ENCODE measurements around the gene TSPEAR.

TSPEAR gene

DNA sequence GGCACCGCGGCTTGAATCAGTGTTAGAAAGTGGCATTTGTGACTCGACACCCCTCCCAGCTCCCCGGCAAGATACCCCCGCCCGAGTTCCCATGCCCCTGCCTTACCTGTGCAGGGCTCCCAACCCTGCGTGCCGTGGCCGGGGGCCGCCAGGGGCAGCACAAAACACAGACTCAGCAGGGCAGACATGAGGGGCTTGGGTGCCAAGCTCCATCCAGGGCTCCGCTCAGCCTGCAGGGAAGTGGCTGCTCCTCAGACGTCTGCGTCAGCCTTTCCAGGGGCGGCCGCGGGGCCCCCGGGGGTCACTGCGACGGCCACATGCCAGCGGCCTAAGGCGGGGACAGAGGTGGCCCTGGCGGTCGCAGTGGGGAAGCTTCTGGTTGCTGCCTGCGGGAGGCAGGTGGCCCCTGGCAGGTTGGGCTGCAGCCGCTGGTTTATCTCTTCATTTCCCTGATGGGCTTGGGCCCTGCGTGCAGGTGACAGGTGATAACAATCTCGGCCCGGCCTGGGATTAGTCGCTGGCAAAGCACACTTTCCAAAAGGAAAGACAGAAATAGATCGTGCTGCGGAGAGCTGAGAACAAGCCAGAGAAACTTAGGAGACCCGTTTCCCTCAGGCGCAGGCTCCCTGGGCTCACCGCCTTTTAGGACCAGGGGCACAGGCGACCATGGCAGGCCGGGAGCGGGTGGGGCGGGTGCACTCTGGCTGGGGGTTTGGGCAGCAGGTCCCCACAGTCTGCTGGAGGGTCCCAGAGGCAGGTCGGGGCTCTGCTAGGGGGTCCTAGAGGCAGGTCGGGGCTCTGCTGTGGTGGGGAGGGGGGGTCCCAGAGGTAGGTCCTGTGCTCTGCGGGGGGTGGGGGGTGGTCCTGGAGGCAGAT, at the start of gene TSPEAR:
TSPEAR (minus strand) TSS at position 246 of the 876 bp plus-strand sequence; CDS start at position 188, 58 bp downstream.
- no peak for DNase-seq (ENCODE audit: low read depth in 2 of 2)

- DNase-seq (ENCODE audit: low read depth in 2 of 2): no peak
Measured at GRCh38 chr21:44760376-44760775, 49.0 kb upstream of the TSPEAR start.

DNA sequence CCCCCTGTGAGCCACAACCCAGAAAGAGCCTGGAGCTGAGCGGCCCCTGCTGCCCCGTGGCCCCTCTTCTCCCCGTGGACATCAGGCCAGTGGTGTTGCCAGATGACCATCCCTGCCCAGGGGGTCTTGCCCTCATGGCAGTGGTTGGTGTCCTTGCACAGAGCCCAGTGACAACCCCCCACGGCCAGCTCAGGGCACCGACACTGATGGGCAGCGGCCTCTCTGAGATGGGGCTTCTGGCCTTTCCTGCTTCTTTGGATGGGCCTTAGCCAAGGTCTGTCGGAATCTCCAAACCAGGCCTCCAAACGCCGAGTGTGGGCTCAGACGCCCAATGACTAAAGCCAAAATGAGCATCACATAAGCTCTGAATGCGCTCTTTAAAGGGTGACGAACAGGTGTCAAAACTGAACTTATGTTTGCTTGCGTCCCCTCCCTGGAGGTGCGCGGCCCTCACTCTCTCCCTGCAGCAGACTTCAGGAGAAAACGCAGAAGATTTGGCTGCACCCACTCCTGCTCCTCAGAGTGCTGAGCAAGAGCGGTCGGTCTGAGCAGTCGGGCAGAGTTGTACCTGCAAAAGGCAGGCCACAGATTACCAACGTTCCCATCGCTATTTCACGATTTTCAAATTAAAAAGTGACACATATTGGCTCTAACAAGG, 48.4 kb upstream of the TSPEAR start:
- no peak for DNase-seq (ENCODE audit: low read depth in 2 of 2)

DNA sequence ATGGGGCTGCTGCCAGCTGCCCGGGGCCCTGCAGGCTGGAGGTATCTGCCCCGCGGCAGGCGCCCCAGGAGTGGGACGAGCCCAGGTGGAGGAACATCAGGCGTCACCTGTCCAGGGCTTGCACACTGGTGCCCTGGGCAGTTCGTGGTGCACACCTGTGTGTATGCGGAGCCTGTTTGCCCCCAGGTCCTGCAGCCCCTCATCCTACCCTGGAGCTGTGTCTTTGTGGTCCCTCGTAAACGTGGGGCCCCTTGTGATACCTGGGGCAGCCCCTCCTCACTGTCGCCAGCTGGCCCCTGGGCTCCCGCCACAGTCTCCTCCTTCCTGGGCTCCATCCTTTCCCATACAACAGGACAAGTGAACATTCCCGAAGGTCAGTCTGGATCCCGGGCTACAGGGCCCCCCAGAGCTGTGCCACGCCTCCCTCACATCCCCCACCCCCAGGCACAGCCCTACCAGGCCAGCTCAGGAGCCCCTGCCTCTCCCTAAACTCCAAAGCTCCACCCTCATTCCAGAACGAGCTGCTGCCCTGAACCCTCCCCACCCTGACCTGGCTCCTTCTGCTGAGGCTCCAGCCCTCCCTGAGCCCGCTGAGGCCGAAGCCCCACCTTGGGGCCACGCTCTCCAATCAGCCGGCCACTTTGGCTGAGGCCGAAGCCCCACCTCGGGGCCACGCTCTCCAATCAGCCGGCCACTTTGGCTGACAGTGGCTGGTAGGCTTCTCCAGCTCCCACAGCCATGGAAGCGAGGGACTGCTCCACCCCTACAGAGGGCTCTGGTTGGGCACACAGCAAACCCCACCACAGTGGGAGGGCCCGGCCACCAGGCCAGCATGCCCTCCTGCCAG, 47.6 kb upstream of the TSPEAR start:
- no peak for DNase-seq (ENCODE audit: low read depth in 2 of 2)

- no peak for DNase-seq (ENCODE audit: low read depth in 2 of 2)
Measured at GRCh38 chr21:44758141-44758561, 46.8 kb upstream of the TSPEAR start.

DNA sequence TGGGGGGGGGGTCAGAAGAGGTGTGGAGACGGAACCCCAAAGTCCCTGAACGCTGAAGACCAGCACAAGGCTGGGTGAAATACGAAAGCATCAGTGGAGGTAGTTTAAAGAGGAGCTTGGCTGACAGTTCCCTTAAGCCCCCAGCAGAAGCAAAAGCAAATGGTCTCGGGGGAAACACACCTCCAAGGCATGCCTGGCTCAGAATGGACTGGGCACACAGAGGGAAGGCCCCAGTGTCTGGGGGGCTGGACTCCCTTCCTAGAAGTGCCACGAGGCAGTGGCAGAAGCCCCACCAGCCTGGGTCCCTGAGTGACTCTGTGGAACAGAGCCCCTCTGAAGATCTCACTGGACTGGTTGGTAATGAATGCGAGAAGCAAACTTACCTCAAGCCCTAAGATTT, 46.4 kb upstream of the TSPEAR start:
- no peak for DNase-seq (ENCODE audit: low read depth in 2 of 2)

- DNase-seq (ENCODE audit: low read depth in 2 of 2): no peak
Measured at GRCh38 chr21:44756423-44757185, 45.2 kb upstream of the TSPEAR start.

DNA sequence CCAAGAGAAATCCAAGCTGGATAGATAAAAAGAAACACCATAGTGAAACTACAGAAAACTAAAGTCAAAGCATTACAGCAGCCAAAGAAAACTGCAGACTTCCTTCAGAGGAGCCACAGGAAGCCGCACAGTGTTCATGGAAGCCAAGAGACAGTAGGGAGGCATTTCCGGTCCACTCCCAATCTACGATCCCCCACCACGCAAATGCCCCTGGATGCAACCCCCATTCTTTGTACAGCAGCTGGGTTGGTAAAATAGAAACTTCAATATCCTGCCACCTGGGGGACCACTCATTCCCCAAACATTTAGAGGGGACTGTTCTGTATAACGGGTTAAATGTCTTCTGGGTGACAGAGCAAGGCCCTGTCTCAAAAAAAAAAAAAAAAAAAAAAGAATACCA, 43.9 kb upstream of the TSPEAR start:
- DNase-seq (ENCODE audit: low read depth in 2 of 2): no peak

DNA sequence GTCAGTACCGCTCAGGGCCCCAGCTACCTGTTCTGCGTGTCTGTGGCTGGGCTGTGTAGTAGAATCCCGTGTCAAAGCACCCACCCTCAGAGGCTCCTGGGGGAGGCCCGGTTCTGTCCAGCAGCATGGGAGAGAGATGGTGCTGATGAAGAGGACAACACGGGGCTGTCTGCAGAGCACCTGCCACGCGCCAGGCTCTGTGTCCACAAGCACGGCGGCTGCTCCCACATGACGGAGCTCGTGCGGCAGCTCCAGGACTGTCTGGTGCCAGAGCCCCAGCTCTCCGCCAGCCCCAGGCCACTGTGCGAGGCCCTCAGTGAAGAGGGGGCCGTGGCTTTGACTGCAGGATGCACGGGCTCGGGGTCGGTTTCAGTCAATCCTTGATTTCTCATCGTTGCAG, 42.0 kb upstream of the TSPEAR start:
- no peak for DNase-seq (ENCODE audit: low read depth in 2 of 2)

- no peak for DNase-seq (ENCODE audit: low read depth in 2 of 2)
Measured at GRCh38 chr21:44752671-44753235, 41.4 kb upstream of the TSPEAR start.

GRCh38 chr21:44751799-44752636, 40.6 kb upstream of the TSPEAR start:
- no peak for DNase-seq (ENCODE audit: low read depth in 2 of 2)

GRCh38 chr21:44751186-44751798, 39.9 kb upstream of the TSPEAR start:
- no peak for DNase-seq (ENCODE audit: low read depth in 2 of 2)

DNA sequence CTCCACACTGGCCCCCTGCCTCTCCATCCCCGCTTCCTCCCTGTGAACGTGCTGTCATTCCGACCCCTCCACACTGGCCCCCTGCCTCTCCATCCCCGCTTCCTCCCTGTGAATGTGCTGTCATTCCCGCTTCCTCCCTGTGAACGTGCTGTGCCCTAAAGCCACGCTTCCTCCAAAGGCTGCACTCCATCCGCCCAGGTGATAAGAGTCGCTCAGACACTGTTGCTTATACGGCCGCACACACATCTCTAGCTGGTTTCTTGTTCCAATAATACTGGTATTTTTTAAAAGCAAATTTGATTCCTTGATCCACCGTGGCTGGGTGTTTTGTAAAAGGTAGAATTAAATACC, 39.3 kb upstream of the TSPEAR start:
- DNase-seq (ENCODE audit: low read depth in 2 of 2): no peak

GRCh38 chr21:44749759-44750674, 38.6 kb upstream of the TSPEAR start:
- no peak for DNase-seq (ENCODE audit: low read depth in 2 of 2)

DNA sequence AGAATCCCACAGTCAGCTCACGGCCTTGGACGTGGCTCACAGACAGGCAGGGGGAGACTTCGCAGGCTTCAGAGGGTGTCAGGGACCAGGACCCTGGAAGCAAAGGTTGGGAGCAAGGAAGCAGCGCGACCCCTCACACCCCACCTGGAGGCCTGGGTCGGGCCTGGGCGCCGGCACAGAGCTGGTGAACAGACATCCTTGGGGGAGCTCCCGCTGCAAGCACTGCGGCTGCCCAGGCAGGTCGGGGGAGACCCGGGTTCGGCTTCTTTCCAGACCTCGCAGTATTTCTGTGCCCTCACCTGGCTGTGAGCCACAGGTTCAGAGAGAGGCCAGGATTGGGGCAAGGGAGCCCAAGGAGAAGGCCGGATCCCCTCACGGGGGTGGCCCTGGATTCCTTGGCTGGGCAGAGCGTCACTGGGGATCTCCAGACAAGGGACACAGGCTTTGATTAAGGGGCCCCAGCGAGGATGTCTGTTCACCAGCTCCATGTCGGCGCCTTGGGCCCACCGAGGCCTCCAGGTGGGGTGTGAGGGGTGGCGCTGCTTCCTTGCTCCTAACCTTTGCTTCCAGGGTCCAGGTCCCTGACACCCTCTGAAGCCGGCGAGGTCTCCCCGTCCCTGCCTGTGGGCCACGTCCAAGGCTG, 37.9 kb upstream of the TSPEAR start:
- no peak for DNase-seq (ENCODE audit: low read depth in 2 of 2)

DNA sequence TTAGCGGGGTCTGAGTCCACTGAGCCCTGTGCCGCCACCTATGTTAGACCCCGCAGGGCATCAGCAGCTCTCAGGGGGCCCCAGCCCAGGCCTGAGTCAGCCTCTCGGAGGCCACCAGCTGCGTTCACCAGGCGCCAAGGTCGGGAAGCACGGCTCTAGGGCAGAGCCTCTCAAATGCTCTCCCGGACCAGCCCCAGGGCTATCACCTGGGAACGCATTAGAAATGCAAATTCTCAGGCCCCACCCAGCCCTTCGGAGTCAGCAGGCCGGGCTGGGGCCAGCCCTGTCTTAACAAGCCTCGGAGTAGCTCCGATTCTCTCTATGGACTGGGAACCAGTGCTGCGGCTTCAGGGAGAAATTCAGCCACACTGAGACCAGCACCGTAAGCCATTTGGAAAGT, 37.2 kb upstream of the TSPEAR start:
- DNase-seq (ENCODE audit: low read depth in 2 of 2): no peak

GRCh38 chr21:44742418-44743153, 31.2 kb upstream of the TSPEAR start:
- DNase-seq (ENCODE audit: low read depth in 2 of 2): no peak

DNA sequence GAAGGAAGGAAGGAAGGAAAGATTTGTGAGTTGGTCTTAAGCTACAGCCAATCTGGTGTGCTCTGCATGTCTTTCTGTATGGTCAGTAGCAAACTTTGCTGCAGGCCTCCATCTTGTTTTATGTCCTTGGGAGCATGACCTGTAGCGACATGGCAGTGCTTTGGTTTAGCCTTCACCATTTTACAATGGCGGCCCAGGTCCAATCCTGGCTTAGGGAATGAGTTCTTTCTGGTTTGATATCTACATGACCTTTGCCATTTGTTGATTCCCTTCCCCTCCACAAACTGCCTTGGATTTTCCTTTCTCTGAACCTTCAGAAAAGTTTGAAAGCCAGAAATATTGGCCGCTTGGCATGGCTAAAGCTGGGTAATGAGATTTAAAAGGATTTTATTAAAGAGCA, 30.5 kb upstream of the TSPEAR start:
- no peak for DNase-seq (ENCODE audit: low read depth in 2 of 2)
